Common myeloid progenitor, CD34-positive (primary cell): ENCODE results near the gene UMODL1.

Source experiments
- CTCF ChIA-PET: fragments of 350-600 bp; sonication (Branson Sonifier 250); formaldehyde crosslinking; loops from one replicate; lab custom pipeline; 2021; ENCODE audit warnings: antibody characterized with exemption; lab: Charles Lee
- POLR2A ChIA-PET: fragments of 350-600 bp; sonication (Branson Sonifier 250); formaldehyde crosslinking; loops from one replicate; lab custom pipeline; 2021; ENCODE audit warnings: antibody characterized with exemption; lab: Charles Lee
- DNase-seq, 3 donors: peaks; one replicate each; pipeline versions ENCODE4 v3.0.0 to v3.0.0-alpha.2; 2013
- H3K27ac ChIP-seq, 2 experiments: 1 replicate in 1 of 2; 2 replicates in 1 of 2; pipeline ENCODE4 v1.7.0; 2013; ENCODE audit warnings: inconsistent platforms in 2 of 2, low read length in 2 of 2, mild to moderate bottlenecking in 2 of 2, low read depth in 1 of 2, moderate library complexity in 1 of 2; ENCODE audit not compliant: severe bottlenecking in 2 of 2, insufficient read depth in 1 of 2, poor library complexity in 1 of 2
- H3K27me3 ChIP-seq, 5 experiments: replicated peaks in 2 of 5; 1 replicate in 3 of 5; 2 replicates in 2 of 5; pipeline versions ENCODE4 v1.6.1 to v1.7.0; 2013; ENCODE audit warnings: low read length in 4 of 5, mild to moderate bottlenecking in 2 of 5, moderate library complexity in 2 of 5, inconsistent platforms in 1 of 5; ENCODE audit not compliant: insufficient read depth in 5 of 5, control insufficient read depth in 4 of 5
- H3K36me3 ChIP-seq, 4 experiments: 1 replicate in 2 of 4; 2 replicates in 2 of 4; pipeline versions ENCODE4 v1.6.1 to v1.7.0; 2013; ENCODE audit warnings: low read length in 3 of 4, control low read depth in 1 of 4, mild to moderate bottlenecking in 1 of 4; ENCODE audit not compliant: control insufficient read depth in 4 of 4, insufficient read depth in 4 of 4
- H3K4me1 ChIP-seq, 4 experiments: 1 replicate in 3 of 4; 2 replicates in 1 of 4; pipeline versions ENCODE4 v1.6.1 to v1.7.1; 2013; ENCODE audit warnings: low read length in 3 of 4, mild to moderate bottlenecking in 3 of 4, control low read depth in 1 of 4, inconsistent platforms in 1 of 4, moderate library complexity in 1 of 4; ENCODE audit not compliant: control insufficient read depth in 4 of 4, insufficient read depth in 4 of 4; ENCODE audit errors: control extremely low read depth in 1 of 4
- H3K4me3 ChIP-seq, 7 experiments: 1 replicate in 4 of 7; 2 replicates in 3 of 7; pipeline versions ENCODE4 v1.5.1 to v1.7.0; 2013; ENCODE audit warnings: mild to moderate bottlenecking in 7 of 7, low read length in 6 of 7, moderate library complexity in 6 of 7, inconsistent platforms in 2 of 7, low read depth in 2 of 7, control low read depth in 1 of 7; ENCODE audit not compliant: insufficient read depth in 4 of 7, control insufficient read depth in 1 of 7; ENCODE audit errors: extremely low read depth in 1 of 7
- H3K9me3 ChIP-seq, 5 experiments: 1 replicate in 4 of 5; 2 replicates in 1 of 5; pipeline versions ENCODE4 v1.6.1 to v1.7.1; 2013; ENCODE audit warnings: low read length in 4 of 5, mild to moderate bottlenecking in 2 of 5, inconsistent platforms in 1 of 5, low read depth in 1 of 5, moderate library complexity in 1 of 5; ENCODE audit not compliant: control insufficient read depth in 4 of 5, insufficient read depth in 2 of 5; ENCODE audit errors: control extremely low read depth in 1 of 5
- WGBS: methylation state at CpG from one replicate; pipeline ENCODE4 v1.1.5; 2013; ENCODE audit not compliant: insufficient coverage; 5-methylcytosine and 5-hydroxymethylcytosine counted together

Gene UMODL1

DNA sequence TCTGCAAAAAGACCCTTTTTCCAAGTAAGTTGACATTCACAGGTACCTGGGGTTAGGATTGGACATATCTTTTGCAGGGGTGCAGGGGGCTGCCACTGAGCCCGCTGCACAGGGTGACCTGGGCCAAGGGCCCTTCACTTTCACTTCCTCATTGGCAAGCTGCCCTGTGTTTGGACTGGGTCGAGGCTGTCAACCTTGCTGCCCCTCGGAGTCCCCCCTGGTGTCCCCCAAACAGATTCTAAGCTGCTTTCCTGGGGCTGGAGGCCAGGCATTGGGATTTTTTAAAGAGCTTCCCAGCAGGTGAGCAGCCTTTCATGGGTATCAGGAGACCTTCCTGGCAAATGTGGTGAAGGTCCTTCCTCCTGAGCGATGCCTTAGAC, 7.9 kb upstream of the UMODL1 start:
- Histone ChIP-seq H3K4me1 (peaks cover 12 to 63% (median 62%) of the 10 kb centered on the region in 4 experiments), H3K9me3 (no peaks in the 10 kb centered on the region), H3K27ac (peak overlapping the region; percentile 73 to 87), H3K27me3 (no peaks in the 10 kb centered on the region), H3K36me3 (no peaks in the 10 kb centered on the region), H3K4me3 (peak overlapping the region; percentile 8 to 76 (median 50))
- WGBS: 0% methylated on average over 4 of the region's 4 CpGs
- POLR2A ChIA-PET: interaction anchor here (0.9 to 3.9 kb wide), 6 partner anchors 11 to 55 kb away, joined by 3 to 27 read pairs (median 14); partner anchors contain the start of gene ZBTB21
- CTCF ChIA-PET: interaction anchor here (0.8 to 3.8 kb wide), 12 partner anchors 10 to 130 kb away, joined by 3 to 15 read pairs (median 5); no protein-coding TSS in a partner anchor
- DNase-seq: peak in 2 of 3 donors; percentile 60 to 68

DNA sequence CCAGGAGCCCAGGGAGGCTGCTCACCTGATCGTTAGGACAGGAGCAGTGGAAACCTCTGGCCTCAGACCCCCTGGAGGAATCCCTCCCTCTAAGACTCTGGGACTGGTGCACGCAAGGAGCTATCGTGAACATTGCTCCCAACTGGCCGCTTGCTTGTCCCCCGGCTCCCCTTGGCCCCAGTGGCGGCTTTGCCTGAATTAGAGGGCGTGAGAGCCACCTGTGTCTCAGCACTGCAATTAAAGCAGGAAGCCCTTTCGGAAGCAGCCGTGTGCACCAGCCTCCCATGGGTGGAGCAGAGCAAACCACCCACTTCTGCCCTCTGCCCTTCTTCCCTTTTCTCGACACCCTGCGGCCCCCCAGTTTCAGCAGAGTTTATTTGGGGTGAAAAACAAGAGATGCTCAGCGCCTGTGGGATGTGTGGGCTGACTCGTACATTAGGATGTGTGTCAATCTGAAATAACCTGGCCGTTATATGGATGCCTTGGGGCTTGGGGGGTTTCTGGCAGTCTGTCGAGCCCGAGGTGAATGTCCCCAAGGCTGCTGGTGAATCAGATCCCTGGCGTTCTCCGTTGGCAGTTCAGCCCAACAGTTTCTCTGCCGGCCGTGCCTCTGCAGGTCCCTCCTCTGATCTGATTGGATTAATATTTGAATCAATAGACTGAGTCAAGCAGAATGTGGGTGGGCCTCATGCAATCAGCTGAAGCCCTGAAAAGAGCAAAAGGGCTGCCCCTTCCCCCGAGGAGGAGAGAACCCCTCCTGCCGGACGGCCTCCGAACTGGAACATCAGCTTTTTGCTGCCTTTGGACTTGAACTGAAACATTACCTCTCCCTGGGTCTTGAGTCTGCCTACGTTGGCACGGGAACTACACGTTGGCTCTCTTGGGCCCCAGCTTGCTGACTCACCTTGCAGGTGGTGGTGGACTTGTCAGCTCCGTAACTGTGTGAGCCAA, 7.3 kb upstream of the UMODL1 start:
- CTCF ChIA-PET: interaction anchor here (0.8 to 3.8 kb wide), 17 partner anchors 9 to 131 kb away, joined by 3 to 15 read pairs (median 3); partner anchors contain the start of gene ZBTB21
- Histone ChIP-seq H3K9me3 (no peaks in the 10 kb centered on the region), H3K27ac (peak overlapping the region; percentile 73 to 87), H3K4me1 (peaks cover 12 to 63% (median 62%) of the 10 kb centered on the region in 4 experiments), H3K4me3 (peak overlapping the region; percentile 8 to 76 (median 50)), H3K27me3 (no peaks in the 10 kb centered on the region), H3K36me3 (no peaks in the 10 kb centered on the region)
- POLR2A ChIA-PET: interaction anchor here (0.7 to 3.9 kb wide), 6 partner anchors 17 to 54 kb away, joined by 3 to 27 read pairs (median 14); partner anchors contain the start of gene ZBTB21
- WGBS: 2% methylated on average over 20 of the region's 28 CpGs
- peak; percentile 73 to 95 (median 92) for DNase-seq

GRCh38 chr21:42066521-42066920, 4.6 kb upstream of the UMODL1 start:
- Histone ChIP-seq H3K36me3 (no peaks in the 10 kb centered on the region), H3K9me3 (no peaks in the 10 kb centered on the region), H3K4me1 (peaks cover 8 to 41% (median 40%) of the 10 kb centered on the region in 4 experiments), H3K4me3 (no peak overlapping the region), H3K27me3 (no peaks in the 10 kb centered on the region), H3K27ac (no peak overlapping the region)
- POLR2A ChIA-PET: no interaction called here
- WGBS: 100% methylated on average over 2 of the region's 4 CpGs
- CTCF ChIA-PET: interaction anchor here (3.8 kb wide), 1 partner anchor 42 kb away, joined by 15 read pairs; no protein-coding TSS in a partner anchor
- no peak for DNase-seq

- Histone ChIP-seq H3K4me1 (peaks cover 4 to 30% (median 29%) of the 10 kb centered on the region in 4 experiments), H3K27me3 (no peaks in the 10 kb centered on the region), H3K9me3 (no peaks in the 10 kb centered on the region), H3K4me3 (no peak overlapping the region), H3K36me3 (no peaks in the 10 kb centered on the region), H3K27ac (no peak overlapping the region)
- CTCF ChIA-PET: no interaction called here
- WGBS: 94% methylated on average over 30 of the region's 30 CpGs
- POLR2A ChIA-PET: no interaction called here
- no peak for DNase-seq
Observed at GRCh38 chr21:42067531-42068255, 3.4 kb upstream of the UMODL1 start.

- ChIA-PET CTCF (no interaction called here), POLR2A (no interaction called here)
- Histone ChIP-seq H3K9me3 (no peaks in the 10 kb centered on the region), H3K36me3 (no peaks in the 10 kb centered on the region), H3K4me3 (no peak overlapping the region), H3K27me3 (no peaks in the 10 kb centered on the region), H3K27ac (no peak overlapping the region), H3K4me1 (peaks cover 0 to 30% (median 26%) of the 10 kb centered on the region in 4 experiments)
- 97% methylated on average over 5 of the region's 6 CpGs for WGBS
- no peak for DNase-seq
Observed at GRCh38 chr21:42068256-42068545, 2.9 kb upstream of the UMODL1 start.

DNA sequence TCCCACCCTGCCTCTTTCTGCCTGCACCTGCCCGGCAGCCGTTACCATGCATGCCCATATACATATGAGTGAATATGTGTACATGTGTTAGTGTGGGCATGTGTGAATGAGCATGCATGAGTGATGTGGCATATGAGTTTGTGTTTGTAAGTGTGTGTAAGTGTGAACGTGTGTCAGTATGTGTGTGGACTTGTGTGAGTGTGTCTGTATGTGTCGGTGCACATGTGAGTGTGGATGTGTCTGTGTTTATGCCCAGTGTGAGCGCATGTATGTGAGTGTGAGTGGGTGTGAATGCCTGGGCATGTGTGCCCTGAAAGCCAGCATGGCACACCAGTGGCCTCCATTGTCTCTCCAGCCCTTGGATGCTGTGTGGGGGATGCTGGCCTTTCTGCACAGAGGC, 2.5 kb upstream of the UMODL1 start:
- CTCF ChIA-PET: no interaction called here
- 100% methylated on average over 4 of the region's 5 CpGs for WGBS
- no peak for DNase-seq
- Histone ChIP-seq H3K4me3 (no peak overlapping the region), H3K9me3 (no peaks in the 10 kb centered on the region), H3K4me1 (peaks cover 0 to 27% (median 24%) of the 10 kb centered on the region in 4 experiments), H3K36me3 (no peaks in the 10 kb centered on the region), H3K27ac (no peak overlapping the region), H3K27me3 (no peaks in the 10 kb centered on the region)
- POLR2A ChIA-PET: no interaction called here
